HUES48 (cell line): Measurements from ENCODE around the gene MYO10.

ENCODE experiments used
- H3K27ac ChIP-seq: one replicate; pipeline ENCODE4 v1.7.0; 2013; ENCODE audit warnings: low read depth, low read length, inconsistent platforms
- H3K27me3 ChIP-seq: 2 replicates; pipeline ENCODE4 v1.6.1; 2013; ENCODE audit warnings: mild to moderate bottlenecking, low read length; ENCODE audit not compliant: control insufficient read depth, insufficient read depth
- H3K36me3 ChIP-seq: 2 replicates; pipeline ENCODE4 v1.6.1; 2013; ENCODE audit warnings: low read length; ENCODE audit not compliant: control insufficient read depth, insufficient read depth
- H3K4me1 ChIP-seq: 2 replicates; pipeline ENCODE4 v1.6.1; 2013; ENCODE audit warnings: mild to moderate bottlenecking, low read length; ENCODE audit not compliant: control insufficient read depth, insufficient read depth
- H3K4me3 ChIP-seq: 2 replicates; pipeline ENCODE4 v1.5.1; 2013; ENCODE audit warnings: mild to moderate bottlenecking, low read depth, low read length
- H3K9ac ChIP-seq: 2 replicates; pipeline ENCODE4 v1.6.1; 2013; ENCODE audit warnings: mild to moderate bottlenecking, low read depth, low read length, moderate library complexity
- H3K9me3 ChIP-seq: 2 replicates; pipeline ENCODE4 v1.6.1; 2013; ENCODE audit warnings: low read length; ENCODE audit not compliant: control insufficient read depth, insufficient read depth

Gene MYO10

GRCh38 chr5:16869821-16870796 lies 66.0 kb downstream of the MYO10 start:
- peaks cover 10% of the 10 kb centered on the region; the same call in 1 of the 2 replicates for H3K36me3 ChIP-seq
- H3K9ac ChIP-seq: no peak overlapping the region
- H3K9me3 ChIP-seq: peaks cover 5% of the 10 kb centered on the region
- H3K27me3 ChIP-seq: no peaks in the 10 kb centered on the region
- no peak overlapping the region for H3K27ac ChIP-seq
- H3K4me1 ChIP-seq: peaks cover 36% of the 10 kb centered on the region
- H3K4me3 ChIP-seq: no peak overlapping the region

- peak overlapping the region; percentile 81 for H3K27ac ChIP-seq
These were observed 68.5 kb downstream of the MYO10 start for GRCh38 chr5:16867577-16867953.

GRCh38 chr5:16866795-16867576 lies 69.1 kb downstream of the MYO10 start:
- no peaks in the 10 kb centered on the region for H3K36me3 ChIP-seq
- 0 out of 2 replicates have a peak overlapping the region, but pooled peaks have one; percentile 4 for H3K4me3 ChIP-seq
- H3K4me1 ChIP-seq: peaks cover 62% of the 10 kb centered on the region
- H3K27ac ChIP-seq: peak overlapping the region; percentile 81
- no peak overlapping the region for H3K9ac ChIP-seq
- H3K9me3 ChIP-seq: no peaks in the 10 kb centered on the region
- no peaks in the 10 kb centered on the region for H3K27me3 ChIP-seq

More at GRCh38 chr5:16867577-16867953, 68.5 kb downstream of the MYO10 start:
- H3K4me1 ChIP-seq: peaks cover 62% of the 10 kb centered on the region
- H3K4me3 ChIP-seq: no peak overlapping the region
- no peaks in the 10 kb centered on the region for H3K27me3 ChIP-seq
- H3K9me3 ChIP-seq: no peaks in the 10 kb centered on the region
- no peak overlapping the region for H3K9ac ChIP-seq
- no peaks in the 10 kb centered on the region for H3K36me3 ChIP-seq

- Histone ChIP-seq H3K36me3 (no peaks in the 10 kb centered on the region), H3K4me3 (peak overlapping the region; percentile 4; the same call in 1 of the 2 replicates), H3K4me1 (peaks cover 62% of the 10 kb centered on the region), H3K27me3 (no peaks in the 10 kb centered on the region), H3K9ac (no peak overlapping the region), H3K9me3 (no peaks in the 10 kb centered on the region), H3K27ac (peak overlapping the region; percentile 81)
These were observed 69.8 kb downstream of the MYO10 start for GRCh38 chr5:16866273-16866672.

GRCh38 chr5:16865151-16865550 lies 70.9 kb downstream of the MYO10 start:
- Histone ChIP-seq H3K4me3 (no peak overlapping the region), H3K27me3 (no peaks in the 10 kb centered on the region), H3K27ac (no peak overlapping the region), H3K9me3 (no peaks in the 10 kb centered on the region), H3K9ac (no peak overlapping the region), H3K4me1 (peaks cover 67% of the 10 kb centered on the region), H3K36me3 (no peaks in the 10 kb centered on the region)

- no peaks in the 10 kb centered on the region for H3K36me3 ChIP-seq
- H3K27ac ChIP-seq: no peak overlapping the region
- no peak overlapping the region for H3K4me3 ChIP-seq
These were observed 71.4 kb downstream of the MYO10 start for GRCh38 chr5:16864631-16865131.

GRCh38 chr5:16863469-16863946 lies 72.6 kb downstream of the MYO10 start:
- H3K4me1 ChIP-seq: peaks cover 65% of the 10 kb centered on the region
- no peak overlapping the region for H3K9ac ChIP-seq
- H3K36me3 ChIP-seq: no peaks in the 10 kb centered on the region
- no peaks in the 10 kb centered on the region for H3K27me3 ChIP-seq
- peak overlapping the region; percentile 50 for H3K27ac ChIP-seq
- H3K4me3 ChIP-seq: no peak overlapping the region
- no peaks in the 10 kb centered on the region for H3K9me3 ChIP-seq

More at GRCh38 chr5:16864631-16865131, 71.4 kb downstream of the MYO10 start:
- Histone ChIP-seq H3K27me3 (no peaks in the 10 kb centered on the region), H3K9ac (no peak overlapping the region), H3K9me3 (no peaks in the 10 kb centered on the region), H3K4me1 (peaks cover 68% of the 10 kb centered on the region)

- peaks cover 63% of the 10 kb centered on the region for H3K4me1 ChIP-seq
- H3K4me3 ChIP-seq: no peak overlapping the region
- H3K9me3 ChIP-seq: no peaks in the 10 kb centered on the region
- H3K36me3 ChIP-seq: no peaks in the 10 kb centered on the region
- no peaks in the 10 kb centered on the region for H3K27me3 ChIP-seq
- no peak overlapping the region for H3K9ac ChIP-seq
- H3K27ac ChIP-seq: no peak overlapping the region
These were observed 73.3 kb downstream of the MYO10 start for GRCh38 chr5:16862777-16863176.

GRCh38 chr5:16859346-16859745 lies 76.7 kb downstream of the MYO10 start:
- no peak overlapping the region for H3K27ac ChIP-seq
- no peaks in the 10 kb centered on the region for H3K27me3 ChIP-seq
- H3K9me3 ChIP-seq: no peaks in the 10 kb centered on the region
- H3K36me3 ChIP-seq: no peaks in the 10 kb centered on the region
- no peak overlapping the region for H3K9ac ChIP-seq
- H3K4me3 ChIP-seq: no peak overlapping the region
- peaks cover 45% of the 10 kb centered on the region for H3K4me1 ChIP-seq

- no peaks in the 10 kb centered on the region for H3K27me3 ChIP-seq
- peaks cover 36% of the 10 kb centered on the region for H3K4me1 ChIP-seq
- H3K27ac ChIP-seq: no peak overlapping the region
- H3K9me3 ChIP-seq: no peaks in the 10 kb centered on the region
- no peaks in the 10 kb centered on the region for H3K36me3 ChIP-seq
- H3K9ac ChIP-seq: no peak overlapping the region
- no peak overlapping the region for H3K4me3 ChIP-seq
These were observed 77.9 kb downstream of the MYO10 start for GRCh38 chr5:16858151-16858550.
